CD4-positive, alpha-beta T cell (primary cell): ENCODE results near the gene TCFL5. TPM values are rescaled to one million over a fixed set of nuclear protein-coding genes. Genes with fewer than 3 reads are reported as not detected.

Source experiments
- ATAC-seq: fragments of 200-7000 bp; cut with Tn5 transposase; one replicate; pipeline ENCODE4 v1.10.0; 2022; ENCODE audit warnings: mild to moderate bottlenecking; ENCODE audit not compliant: poor library complexity
- CTCF ChIA-PET: fragments of 350-600 bp; sonication (Branson Sonifier 250); formaldehyde crosslinking; loops from one replicate; lab custom pipeline; 2021; ENCODE audit warnings: antibody characterized with exemption, inconsistent platforms; lab: Charles Lee
- POLR2A ChIA-PET: fragments of 350-600 bp; sonication (Branson Sonifier 250); formaldehyde crosslinking; loops from one replicate; lab custom pipeline; 2021; ENCODE audit warnings: antibody characterized with exemption, inconsistent platforms; lab: Charles Lee
- DNase-seq, 14 experiments: peaks; one replicate each; pipeline ENCODE4 v3.0.0-alpha.2; 2013 to 2020; ENCODE audit warnings: mixed read lengths in 2 of 14
- H3K27ac ChIP-seq, 2 donors: one replicate each; pipeline versions ENCODE4 v1.5.1 to v1.7.0; 2013; ENCODE audit warnings: low read length in 2 of 2, low read depth in 1 of 2, mild to moderate bottlenecking in 1 of 2
- H3K27me3 ChIP-seq, 2 experiments: 1 replicate in 1 of 2; 2 replicates in 1 of 2; pipeline versions ENCODE4 v1.6.1 to v1.7.0; 2013; ENCODE audit warnings: low read length in 2 of 2, control low read depth in 1 of 2, mild to moderate bottlenecking in 1 of 2, moderate library complexity in 1 of 2; ENCODE audit not compliant: insufficient read depth in 2 of 2, control insufficient read depth in 1 of 2
- H3K36me3 ChIP-seq: one replicate; pipeline ENCODE4 v1.6.1; 2013; ENCODE audit warnings: low read length, control low read depth; ENCODE audit not compliant: insufficient read depth
- H3K4me1 ChIP-seq: one replicate; pipeline ENCODE4 v1.6.1; 2013; ENCODE audit warnings: low read length, control low read depth; ENCODE audit not compliant: insufficient read depth
- H3K4me3 ChIP-seq: one replicate; pipeline ENCODE4 v1.5.1; 2013; ENCODE audit warnings: mild to moderate bottlenecking, low read length, moderate library complexity
- H3K9me3 ChIP-seq, 2 experiments: 1 replicate in 1 of 2; 2 replicates in 1 of 2; pipeline versions ENCODE4 v1.6.1 to v1.7.0; 2013; ENCODE audit warnings: low read length in 2 of 2, mild to moderate bottlenecking in 2 of 2, control low read depth in 1 of 2, moderate library complexity in 1 of 2; ENCODE audit not compliant: control insufficient read depth in 1 of 2, insufficient read depth in 1 of 2
- H3K27ac Mint-ChIP-seq: one replicate; pipeline ENCODE4 v1.8.0; 2020; ENCODE audit warnings: mixed read lengths
- H3K27me3 Mint-ChIP-seq: one replicate; pipeline ENCODE4 v1.8.0; 2021; ENCODE audit warnings: mixed read lengths
- H3K36me3 Mint-ChIP-seq: one replicate; pipeline ENCODE4 v1.8.0; 2021; ENCODE audit warnings: low read depth, mixed read lengths
- H3K4me1 Mint-ChIP-seq: one replicate; pipeline ENCODE4 v1.8.0; 2021; ENCODE audit warnings: low read depth, mixed read lengths
- H3K4me3 Mint-ChIP-seq: one replicate; pipeline ENCODE4 v1.8.0; 2020; ENCODE audit warnings: mild to moderate bottlenecking, mixed read lengths
- H3K9me3 Mint-ChIP-seq: one replicate; pipeline ENCODE4 v1.8.0; 2020; ENCODE audit warnings: mixed read lengths
- CTCF ChIP-seq: fragments of 200-600 bp; IDR thresholded peaks from one replicate; pipeline ENCODE4 v1.8.0; 2022; ENCODE audit warnings: antibody characterized with exemption, mild to moderate bottlenecking
- intact Hi-C, 2 experiments: fragments of 100-400 bp; cut with DNase I in 1 of 2; cut with micrococcal nuclease in 1 of 2; formaldehyde crosslinking; loops; one replicate each; pipeline versions ENCODE4 v1.15.1 to v1.9.0; 2023 to 2025; cut with DNase I, micrococcal nuclease
- total RNA-seq, 174 experiments: library from RNA in 2 of 174; stranded (reverse) in 2 of 174; gene quantifications; one replicate each; pipeline ENCODE4 v1.2.3 and lab custom pipeline; 2021 to 2026

TCFL5 gene
- total RNA-seq, 2 experiments from 2014 or later, result 5.9 to 6.3 TPM

GRCh38 chr20:62813588-62813987, 48.0 kb downstream of the TCFL5 start:
- Histone ChIP-seq H3K4me1 (peaks cover 26% of the 10 kb centered on the region), H3K27me3 (peaks cover 32 to 34% of the 10 kb centered on the region in 2 experiments), H3K36me3 (peaks cover 41% of the 10 kb centered on the region), H3K27ac (no peak overlapping the region), H3K4me3 (no peak overlapping the region), H3K9me3 (peaks cover 0 to 22% of the 10 kb centered on the region in 2 experiments)
- intact Hi-C loops, result no loop called here
- no peak overlapping the region for H3K27ac Mint-ChIP-seq
- ATAC-seq, result no peak
- no peaks in the 10 kb centered on the region for H3K9me3 Mint-ChIP-seq
- no peak for DNase-seq
- no peak overlapping the region for H3K4me3 Mint-ChIP-seq
- ChIA-PET POLR2A (interaction anchor here (1.1 to 2.7 kb wide), 2 partner anchors 9 to 20 kb away, joined by 3 to 10 read pairs; partner anchors contain the start of gene OGFR), CTCF (no interaction called here)
- peaks cover 22% of the 10 kb centered on the region for H3K36me3 Mint-ChIP-seq
- H3K27me3 Mint-ChIP-seq, result peaks cover 23% of the 10 kb centered on the region
- TF ChIP-seq CTCF, result no peak
- peaks cover 12% of the 10 kb centered on the region for H3K4me1 Mint-ChIP-seq

GRCh38 chr20:62812907-62813200, 48.8 kb downstream of the TCFL5 start:
- Mint-ChIP-seq H3K27me3 (peaks cover 15% of the 10 kb centered on the region), H3K36me3 (peaks cover 30% of the 10 kb centered on the region), H3K9me3 (no peaks in the 10 kb centered on the region), H3K4me3 (no peak overlapping the region), H3K4me1 (peaks cover 18% of the 10 kb centered on the region), H3K27ac (no peak overlapping the region)
- intact Hi-C loops, result no loop called here
- H3K27ac ChIP-seq, result no peak overlapping the region
- DNase-seq, result no peak
- ChIA-PET CTCF (no interaction called here), POLR2A (interaction anchor here (0.9 kb wide), 1 partner anchor 16 kb away, joined by 4 read pairs; the partner anchor contains the start of gene MRGBP)
- peaks cover 33% of the 10 kb centered on the region for H3K4me1 ChIP-seq
- no peak for TF ChIP-seq CTCF
- peaks cover 0 to 18% of the 10 kb centered on the region in 2 experiments for H3K9me3 ChIP-seq
- peaks cover 25 to 27% of the 10 kb centered on the region in 2 experiments for H3K27me3 ChIP-seq
- no peak overlapping the region for H3K4me3 ChIP-seq
- H3K36me3 ChIP-seq, result peaks cover 48% of the 10 kb centered on the region
- no peak for ATAC-seq

GRCh38 chr20:62812181-62812906, 49.3 kb downstream of the TCFL5 start:
- H3K27ac Mint-ChIP-seq, result no peak overlapping the region

More at GRCh38 chr20:62812181-62812906, 49.3 kb downstream of the TCFL5 start:
- Mint-ChIP-seq H3K4me1 (peaks cover 22% of the 10 kb centered on the region), H3K9me3 (no peaks in the 10 kb centered on the region), H3K4me3 (no peak overlapping the region), H3K36me3 (peaks cover 35% of the 10 kb centered on the region), H3K27me3 (peaks cover 13% of the 10 kb centered on the region)
- peaks cover 53% of the 10 kb centered on the region for H3K36me3 ChIP-seq
- TF ChIP-seq CTCF, result no peak
- no peak for ATAC-seq
- ChIA-PET POLR2A (interaction anchor here (0.9 kb wide), 1 partner anchor 16 kb away, joined by 4 read pairs; the partner anchor contains the start of gene MRGBP), CTCF (no interaction called here)
- no peak overlapping the region for H3K27ac ChIP-seq
- peaks cover 0 to 13% of the 10 kb centered on the region in 2 experiments for H3K9me3 ChIP-seq
- intact Hi-C loops, result no loop called here
- H3K4me3 ChIP-seq, result no peak overlapping the region
- H3K27me3 ChIP-seq, result peaks cover 20 to 22% of the 10 kb centered on the region in 2 experiments
- DNase-seq, result no peak
- H3K4me1 ChIP-seq, result peaks cover 34% of the 10 kb centered on the region
